Measurements from ENCODE around the gene HOTAIR. TPM values are rescaled to one million over a fixed set of nuclear protein-coding genes. Genes with fewer than 3 reads are reported as not detected.

The HOTAIR gene
- polyA plus RNA-seq, 1 donor: 0.04 TPM

DNA sequence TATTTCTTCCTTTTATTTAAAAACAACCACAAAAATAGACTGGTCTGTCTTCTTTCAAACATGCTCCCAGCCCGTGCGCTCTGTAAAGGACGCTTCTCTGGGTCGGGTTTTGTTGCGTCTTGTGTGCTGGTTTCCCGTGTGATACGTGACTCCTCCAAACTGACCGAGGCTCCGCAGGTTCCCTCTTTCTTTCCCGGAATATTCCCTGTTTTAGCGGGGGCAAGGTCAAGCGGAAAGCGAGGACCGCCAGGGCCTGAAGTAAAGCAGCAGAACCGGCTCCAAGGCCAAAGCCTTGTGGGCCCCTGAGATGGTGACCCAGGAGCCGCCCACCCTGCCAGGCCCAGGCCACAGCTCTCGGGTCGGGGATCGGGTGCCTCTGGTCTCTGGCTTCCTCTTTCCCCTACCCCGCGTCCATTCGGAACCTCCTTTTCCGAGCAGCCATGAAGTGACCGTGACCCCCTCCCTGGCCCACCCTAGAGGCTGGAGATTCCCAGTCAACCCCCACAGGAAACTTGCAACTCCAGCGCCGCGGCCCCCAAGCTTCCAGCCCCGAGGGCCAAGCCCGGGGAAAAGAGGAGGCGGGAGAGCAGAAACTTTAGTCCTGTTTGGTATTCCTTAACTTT is 9.3 kb upstream of the HOTAIR start:
- no peaks in the 10 kb centered on the region for H3K36me3 ChIP-seq (ENCODE audit: control insufficient read depth, insufficient read depth, low read length)
- H3K9me3 ChIP-seq (ENCODE audit: control insufficient read depth, low read depth, low read length): peaks cover 13% of the 10 kb centered on the region
- DNase-seq: no peak
- H3K27me3 ChIP-seq (ENCODE audit: control insufficient read depth, insufficient read depth, low read length): peaks cover 95% of the 10 kb centered on the region
- no CpG with 5 or more reads among the region's 30 CpGs for WGBS (ENCODE audit: insufficient coverage, low lambda C conversion rate)
- no peak overlapping the region for H3K4me3 ChIP-seq (ENCODE audit: low read length)
- peaks cover 39% of the 10 kb centered on the region for H3K4me1 ChIP-seq (ENCODE audit: control insufficient read depth, insufficient read depth, low read length)
- H3K27ac ChIP-seq (ENCODE audit: low read length): no peak overlapping the region

DNA sequence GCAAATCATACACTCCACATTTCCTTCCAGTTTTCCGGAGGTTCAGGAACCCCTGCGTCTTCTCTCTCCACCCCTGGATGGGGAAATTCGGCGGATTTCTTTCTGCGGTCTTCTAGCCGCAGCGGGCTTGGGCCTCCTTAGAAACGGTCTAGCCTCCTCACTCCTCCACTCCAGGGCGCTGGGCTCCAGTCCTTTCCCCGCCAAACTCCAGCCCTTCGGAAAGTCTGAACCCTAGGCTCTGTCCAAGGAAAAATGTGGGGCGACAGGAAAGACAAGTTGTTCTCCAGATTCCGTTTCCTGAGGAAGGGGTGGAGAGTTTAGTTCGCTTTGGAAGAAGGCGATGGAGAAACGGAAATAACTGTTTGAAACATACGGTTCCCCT is 8.8 kb upstream of the HOTAIR start:
- Histone ChIP-seq H3K9me3 (ENCODE audit: control insufficient read depth, low read depth, low read length) (peaks cover 13% of the 10 kb centered on the region), H3K27ac (ENCODE audit: low read length) (no peak overlapping the region), H3K4me1 (ENCODE audit: control insufficient read depth, insufficient read depth, low read length) (peaks cover 35% of the 10 kb centered on the region), H3K4me3 (ENCODE audit: low read length) (no peak overlapping the region), H3K27me3 (ENCODE audit: control insufficient read depth, insufficient read depth, low read length) (peaks cover 95% of the 10 kb centered on the region), H3K36me3 (ENCODE audit: control insufficient read depth, insufficient read depth, low read length) (no peaks in the 10 kb centered on the region)
- WGBS (ENCODE audit: insufficient coverage, low lambda C conversion rate): 20% methylated on average over 1 of the region's 17 CpGs
- DNase-seq: no peak

DNA sequence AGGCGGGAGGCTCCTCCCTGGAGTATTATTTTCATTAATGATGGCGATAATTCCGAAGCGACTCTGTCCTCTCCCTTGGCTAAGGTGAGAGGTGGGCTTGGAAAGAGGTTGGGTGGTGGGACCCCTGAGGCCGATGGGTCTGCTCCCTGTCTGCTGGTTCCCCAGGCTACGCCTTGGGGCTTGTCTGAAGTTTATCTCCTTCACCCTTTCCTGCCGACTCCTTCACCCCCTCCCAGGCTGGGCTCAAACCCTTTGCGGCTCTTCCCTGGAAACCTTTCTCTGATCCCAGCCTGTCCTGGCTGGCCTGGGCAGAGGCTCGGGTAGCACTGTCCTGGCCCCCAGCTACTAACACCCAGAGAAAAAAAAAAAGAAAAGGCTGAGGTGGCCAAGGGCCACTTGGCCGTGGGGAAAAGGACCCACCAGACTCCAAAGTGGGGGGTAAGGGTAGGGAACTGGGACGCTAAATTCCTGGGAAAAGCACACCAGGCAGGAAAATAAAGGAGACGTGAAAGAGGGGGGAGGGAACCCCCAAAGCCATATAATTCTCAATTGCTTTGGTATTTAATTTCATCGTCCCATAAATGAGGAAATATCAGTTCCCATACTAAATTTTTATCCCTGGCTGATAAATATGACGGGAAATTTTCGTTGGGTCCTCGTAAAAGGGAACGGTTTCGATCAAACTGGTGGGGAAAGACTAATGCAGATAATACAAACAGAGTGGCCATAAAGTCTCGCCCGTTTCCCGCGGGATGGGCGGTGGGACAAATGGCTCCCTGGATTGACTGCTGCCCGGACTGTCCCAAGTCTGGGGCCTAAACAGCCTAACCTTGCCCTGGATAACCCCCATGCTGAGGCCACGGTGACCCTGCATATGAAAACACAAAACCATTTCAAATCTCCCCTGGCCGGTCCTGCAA is 8.2 kb upstream of the HOTAIR start:
- Histone ChIP-seq H3K27ac (ENCODE audit: low read length) (no peak overlapping the region), H3K36me3 (ENCODE audit: control insufficient read depth, insufficient read depth, low read length) (no peaks in the 10 kb centered on the region), H3K4me3 (ENCODE audit: low read length) (no peak overlapping the region), H3K27me3 (ENCODE audit: control insufficient read depth, insufficient read depth, low read length) (peaks cover 93% of the 10 kb centered on the region), H3K4me1 (ENCODE audit: control insufficient read depth, insufficient read depth, low read length) (peaks cover 33% of the 10 kb centered on the region), H3K9me3 (ENCODE audit: control insufficient read depth, low read depth, low read length) (peaks cover 13% of the 10 kb centered on the region)
- WGBS (ENCODE audit: insufficient coverage, low lambda C conversion rate): 59% methylated on average over 4 of the region's 26 CpGs
- no peak for DNase-seq

DNA sequence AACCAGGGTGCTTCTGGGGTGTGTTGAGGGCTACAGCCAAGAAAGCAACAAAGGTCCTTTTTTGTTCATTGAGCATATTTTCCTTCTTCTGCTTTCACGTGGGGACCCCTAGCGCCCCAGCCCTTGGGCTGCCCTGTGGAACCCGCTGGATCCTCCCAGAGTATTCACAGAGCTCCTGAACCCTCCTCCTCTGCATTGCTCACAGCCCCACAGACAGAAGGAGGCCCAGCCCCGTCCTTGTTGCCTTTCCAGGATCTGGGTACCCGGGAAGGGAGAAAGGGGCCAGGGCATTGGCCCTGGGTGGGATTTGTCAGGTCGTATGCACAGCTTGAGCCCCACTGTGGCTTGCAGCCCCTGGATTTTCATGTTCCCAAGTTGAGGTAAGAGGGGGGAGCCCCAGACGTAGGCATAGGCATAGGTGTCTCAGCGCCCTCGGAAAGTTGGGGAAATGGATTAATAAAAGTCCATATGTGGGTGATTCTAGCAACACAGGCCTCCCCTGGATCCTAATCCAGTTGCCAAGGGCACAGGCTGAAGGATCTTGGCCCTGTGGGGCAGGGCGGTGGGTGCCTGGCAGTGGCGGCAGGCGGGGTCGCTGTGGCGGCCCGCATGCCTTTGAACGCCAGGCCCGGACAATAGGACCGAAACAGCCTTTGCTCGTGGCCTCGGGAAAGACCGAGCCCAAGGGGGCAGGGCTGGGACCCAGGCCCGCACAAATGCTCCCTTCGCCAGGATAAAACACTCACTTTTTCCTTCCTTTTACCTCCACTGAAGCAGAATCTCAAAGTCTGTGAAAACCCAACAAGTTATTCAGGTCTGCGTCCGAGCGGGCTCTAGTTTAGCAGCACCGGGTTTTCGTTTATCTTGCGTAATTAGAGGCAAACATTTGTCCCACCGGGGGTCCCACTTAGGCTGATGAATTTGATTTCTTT is 7.1 kb upstream of the HOTAIR start:
- DNase-seq: no peak
- peaks cover 93% of the 10 kb centered on the region for H3K27me3 ChIP-seq (ENCODE audit: control insufficient read depth, insufficient read depth, low read length)
- H3K4me1 ChIP-seq (ENCODE audit: control insufficient read depth, insufficient read depth, low read length): peaks cover 30% of the 10 kb centered on the region
- H3K27ac ChIP-seq (ENCODE audit: low read length): no peak overlapping the region
- no peak overlapping the region for H3K4me3 ChIP-seq (ENCODE audit: low read length)
- WGBS (ENCODE audit: insufficient coverage, low lambda C conversion rate): 53% methylated on average over 3 of the region's 30 CpGs
- H3K36me3 ChIP-seq (ENCODE audit: control insufficient read depth, insufficient read depth, low read length): no peaks in the 10 kb centered on the region
- H3K9me3 ChIP-seq (ENCODE audit: control insufficient read depth, low read depth, low read length): peaks cover 13% of the 10 kb centered on the region

DNA sequence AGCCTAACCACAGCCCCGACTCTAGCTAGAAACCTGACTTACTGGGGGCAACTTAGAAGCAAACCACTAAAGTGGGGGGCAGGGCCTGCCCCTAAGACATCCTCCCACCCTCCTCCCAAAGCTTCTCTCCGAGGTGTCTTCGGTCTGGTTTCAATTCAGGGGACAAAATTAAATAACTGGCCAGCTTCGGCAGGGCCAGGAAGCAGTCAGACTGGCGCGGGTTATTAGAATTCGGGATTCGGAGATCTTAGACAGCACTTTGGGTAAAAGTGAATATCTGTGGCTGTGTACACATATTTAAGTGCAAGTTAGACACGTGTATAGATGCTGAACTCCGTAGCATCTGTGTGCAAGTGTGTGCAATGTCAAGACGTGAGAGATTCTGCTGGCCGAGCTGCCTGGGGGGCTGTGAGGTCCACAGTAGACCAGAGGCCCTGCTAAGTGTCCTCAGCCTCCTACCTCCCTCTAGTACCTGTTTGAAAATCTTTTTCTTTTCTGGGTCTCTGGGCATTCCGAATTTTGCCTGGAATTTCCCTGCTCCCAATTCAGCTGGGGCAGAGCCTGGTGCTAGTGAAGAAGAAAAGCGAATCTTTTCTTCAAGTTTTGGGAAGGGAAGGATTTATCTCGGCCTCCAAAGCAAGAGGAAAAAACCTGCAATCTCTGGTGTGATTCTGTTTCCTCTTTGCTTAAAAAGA is 6.2 kb upstream of the HOTAIR start:
- H3K4me3 ChIP-seq (ENCODE audit: low read length): no peak overlapping the region
- H3K9me3 ChIP-seq (ENCODE audit: control insufficient read depth, low read depth, low read length): peaks cover 14% of the 10 kb centered on the region
- H3K27me3 ChIP-seq (ENCODE audit: control insufficient read depth, insufficient read depth, low read length): peaks cover 93% of the 10 kb centered on the region
- H3K36me3 ChIP-seq (ENCODE audit: control insufficient read depth, insufficient read depth, low read length): no peaks in the 10 kb centered on the region
- no peak for DNase-seq
- 67% methylated on average over 1 of the region's 15 CpGs for WGBS (ENCODE audit: insufficient coverage, low lambda C conversion rate)
- peaks cover 26% of the 10 kb centered on the region for H3K4me1 ChIP-seq (ENCODE audit: control insufficient read depth, insufficient read depth, low read length)
- H3K27ac ChIP-seq (ENCODE audit: low read length): no peak overlapping the region

DNA sequence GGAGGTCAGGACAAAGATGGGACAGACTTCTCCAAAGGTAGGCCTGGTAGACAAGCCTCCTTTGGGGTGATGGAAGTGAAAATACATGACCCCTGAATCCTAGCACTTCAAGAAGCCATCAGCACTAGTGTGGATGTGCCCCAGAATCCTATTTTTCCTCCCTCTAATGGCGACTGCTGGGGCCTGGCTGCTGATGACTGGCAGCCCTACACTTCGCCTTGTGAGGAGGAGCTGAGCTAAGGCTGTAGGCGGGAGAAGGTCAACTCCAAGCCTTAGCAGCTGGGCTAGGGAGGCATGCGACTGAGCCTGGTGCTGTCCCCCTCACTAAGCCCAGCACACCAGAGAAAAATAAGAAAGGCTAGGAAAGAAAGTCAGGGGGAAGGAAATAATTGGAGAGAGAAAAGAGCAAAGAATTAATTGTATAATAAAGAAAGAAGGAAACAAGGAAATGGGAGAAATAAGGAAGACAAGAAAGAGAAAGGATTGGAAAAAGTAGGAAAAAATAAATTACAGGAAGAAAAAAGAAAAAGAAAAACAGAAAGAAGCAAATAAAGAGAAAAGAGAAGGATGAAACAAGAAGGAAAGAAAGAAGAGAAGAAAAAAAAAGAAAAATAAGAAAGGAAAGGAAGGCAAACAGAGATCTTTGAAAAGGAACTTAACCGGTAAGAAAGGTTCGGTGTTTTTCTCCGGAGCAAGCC is 5.5 kb upstream of the HOTAIR start:
- Histone ChIP-seq H3K9me3 (ENCODE audit: control insufficient read depth, low read depth, low read length) (peaks cover 15% of the 10 kb centered on the region), H3K36me3 (ENCODE audit: control insufficient read depth, insufficient read depth, low read length) (no peaks in the 10 kb centered on the region), H3K27ac (ENCODE audit: low read length) (no peak overlapping the region), H3K4me1 (ENCODE audit: control insufficient read depth, insufficient read depth, low read length) (peaks cover 26% of the 10 kb centered on the region), H3K27me3 (ENCODE audit: control insufficient read depth, insufficient read depth, low read length) (peaks cover 93% of the 10 kb centered on the region), H3K4me3 (ENCODE audit: low read length) (no peak overlapping the region)
- WGBS (ENCODE audit: insufficient coverage, low lambda C conversion rate): 69% methylated on average over 4 of the region's 7 CpGs
- DNase-seq: no peak

DNA sequence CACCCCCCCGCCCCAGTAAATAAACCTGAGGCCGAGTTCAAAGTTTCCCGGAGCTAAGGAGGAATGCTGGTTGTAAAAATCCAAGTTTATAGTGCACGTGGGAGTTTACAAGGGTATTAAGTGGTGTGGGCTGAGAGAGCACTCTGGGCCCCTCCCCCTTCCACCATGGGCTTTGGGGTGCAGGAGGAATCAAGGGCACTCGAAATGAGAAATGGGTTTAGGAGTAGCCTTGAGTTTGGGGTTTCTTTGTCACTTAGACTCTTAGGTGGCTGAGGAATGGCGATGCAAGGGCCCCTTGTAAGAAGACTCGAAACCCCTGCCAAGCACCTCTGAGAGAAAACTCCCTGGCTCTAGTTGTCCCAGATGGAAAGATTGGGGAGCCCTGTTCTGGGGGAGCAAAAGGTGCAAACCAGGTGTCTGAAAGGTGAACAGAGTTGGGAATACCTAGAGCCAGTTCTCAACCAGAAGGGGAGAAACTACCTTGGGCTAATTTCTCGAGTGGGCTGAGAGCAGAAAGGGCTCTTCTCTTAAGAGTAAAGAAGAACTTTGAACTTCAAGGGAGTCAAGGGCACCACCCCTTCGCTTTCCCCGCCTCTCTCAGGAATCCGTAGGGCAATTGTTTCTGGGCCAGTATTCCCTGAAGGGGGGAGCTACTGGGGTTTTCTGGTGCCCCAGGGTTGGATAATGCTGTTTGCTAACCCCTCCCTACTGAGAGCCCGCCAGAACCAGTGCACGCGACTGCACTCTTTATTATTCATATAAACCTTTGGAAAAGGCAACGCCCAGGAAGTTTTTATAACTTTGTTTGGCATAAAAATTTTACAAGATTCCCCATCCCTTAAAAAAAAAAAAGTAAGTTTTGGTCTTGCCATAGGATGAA is 4.0 kb upstream of the HOTAIR start:
- Histone ChIP-seq H3K4me3 (ENCODE audit: low read length) (peak overlapping the region; percentile 28), H3K36me3 (ENCODE audit: control insufficient read depth, insufficient read depth, low read length) (no peaks in the 10 kb centered on the region), H3K4me1 (ENCODE audit: control insufficient read depth, insufficient read depth, low read length) (peaks cover 26% of the 10 kb centered on the region), H3K27ac (ENCODE audit: low read length) (peak overlapping the region; percentile 96), H3K9me3 (ENCODE audit: control insufficient read depth, low read depth, low read length) (peaks cover 15% of the 10 kb centered on the region), H3K27me3 (ENCODE audit: control insufficient read depth, insufficient read depth, low read length) (peaks cover 95% of the 10 kb centered on the region)
- 0% methylated on average over 1 of the region's 15 CpGs for WGBS (ENCODE audit: insufficient coverage, low lambda C conversion rate)
- DNase-seq: peak; percentile 92 to 97

DNA sequence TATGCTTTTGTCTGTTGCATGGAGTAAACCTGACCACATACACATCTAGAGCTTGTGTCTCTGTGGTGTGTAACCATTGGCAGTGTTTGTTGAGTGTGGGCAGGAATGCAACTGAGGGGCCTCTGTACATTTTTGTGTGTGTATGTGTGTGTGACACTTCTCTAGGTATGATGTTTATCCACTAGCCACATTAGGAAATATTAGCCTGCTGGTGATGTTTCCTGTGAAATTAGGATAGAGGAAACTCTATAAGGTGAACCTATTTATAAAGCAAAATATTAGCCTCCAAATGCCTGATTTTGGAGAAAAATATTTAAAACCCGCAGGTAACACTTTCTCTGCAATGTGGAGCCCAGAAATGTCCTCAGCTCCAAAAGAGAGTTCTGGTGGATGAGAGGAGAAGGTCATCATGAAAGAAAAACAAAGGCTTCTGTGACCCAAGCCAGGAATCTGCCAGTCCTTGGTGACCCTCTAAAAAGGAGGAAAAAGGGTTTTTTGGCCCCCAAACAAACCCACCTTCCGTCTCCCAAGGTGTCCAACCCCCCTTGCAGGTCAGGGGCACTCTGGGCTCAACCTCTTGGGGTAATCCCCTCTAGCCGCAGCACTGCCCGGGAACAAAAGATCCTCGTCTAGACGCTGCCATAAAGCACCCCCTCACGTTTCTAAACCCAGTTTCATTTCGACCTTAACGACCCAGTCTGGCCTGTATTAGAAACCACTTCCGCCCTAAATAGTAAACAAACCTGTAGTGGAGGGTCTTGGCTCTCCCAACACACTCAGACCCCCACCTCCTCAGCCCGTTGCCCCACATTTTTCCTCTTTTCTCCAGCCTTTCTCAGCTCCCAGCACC is 3.1 kb upstream of the HOTAIR start:
- Histone ChIP-seq H3K9me3 (ENCODE audit: control insufficient read depth, low read depth, low read length) (peaks cover 18% of the 10 kb centered on the region), H3K4me1 (ENCODE audit: control insufficient read depth, insufficient read depth, low read length) (peaks cover 31% of the 10 kb centered on the region), H3K36me3 (ENCODE audit: control insufficient read depth, insufficient read depth, low read length) (no peaks in the 10 kb centered on the region), H3K4me3 (ENCODE audit: low read length) (peak overlapping the region; percentile 36), H3K27ac (ENCODE audit: low read length) (peak overlapping the region; percentile 84), H3K27me3 (ENCODE audit: control insufficient read depth, insufficient read depth, low read length) (peaks cover 95% of the 10 kb centered on the region)
- DNase-seq: peak; percentile 51 to 89
- WGBS (ENCODE audit: insufficient coverage, low lambda C conversion rate): 14% methylated on average over 1 of the region's 11 CpGs

Data from large intestine (tissue), 3 donors.